Neural cell (in vitro differentiated cells): ENCODE measurements around the gene SMARCA4. TPM values are rescaled to one million over a fixed set of nuclear protein-coding genes. Genes with fewer than 3 reads are reported as not detected.
A peak's percentile ranks its signal among the peaks of the same experiment; 100 is the strongest.
"Not testable (repeated sequence)": the region's sequence is repeated elsewhere in the genome, so short reads cannot be mapped to it uniquely, and the experiment has no call there.

Source experiments
- H2AFZ ChIP-seq: fragments of 200-600, 300-800 bp; sonication (generic), shearing (Covaris generic); 2 replicates; pipeline ENCODE4 v1.6.0; 2014; ENCODE audit warnings: low read depth, mild to moderate bottlenecking, antibody characterized with exemption, low read length, moderate library complexity
- H3F3A ChIP-seq: fragments of 200-600 bp; shearing (Covaris generic); 2 replicates; pipeline ENCODE4 v1.6.1; 2016; ENCODE audit warnings: mild to moderate bottlenecking, moderate library complexity, mixed read lengths, antibody characterized with exemption, low read length; ENCODE audit not compliant: insufficient read depth, poor library complexity, severe bottlenecking
- H3K27ac ChIP-seq: fragments of 200-600, 300-800 bp; sonication (generic), shearing (Covaris generic); 2 replicates; pipeline ENCODE4 v1.5.1; 2014; ENCODE audit warnings: mild to moderate bottlenecking, low read length, moderate library complexity
- H3K27me3 ChIP-seq: fragments of 300-800, 200-600 bp; sonication (generic), shearing (Covaris generic); 2 replicates; pipeline ENCODE4 v1.6.0; 2014; ENCODE audit warnings: mild to moderate bottlenecking, low read depth, low read length, moderate library complexity; ENCODE audit not compliant: insufficient read depth
- H3K36me3 ChIP-seq: fragments of 300-800, 200-600 bp; sonication (generic), shearing (Covaris generic); 2 replicates; pipeline ENCODE4 v1.5.1; 2014; ENCODE audit warnings: mild to moderate bottlenecking, antibody characterized with exemption, low read length, moderate library complexity; ENCODE audit not compliant: insufficient read depth
- H3K4me2 ChIP-seq: fragments of 300-800, 200-600 bp; sonication (generic), shearing (Covaris generic); 2 replicates; pipeline ENCODE4 v1.6.0; 2014; ENCODE audit warnings: mild to moderate bottlenecking, low read length
- H3K4me3 ChIP-seq: fragments of 300-800, 200-600 bp; sonication (generic), shearing (Covaris generic); 2 replicates; pipeline ENCODE4 v1.5.1; 2014; ENCODE audit warnings: mild to moderate bottlenecking, low read length, moderate library complexity
- H3K79me2 ChIP-seq: fragments of 200-600 bp; shearing (Covaris generic); replicated peaks from 2 replicates; pipeline ENCODE4 v1.6.0; 2014; ENCODE audit warnings: mild to moderate bottlenecking, low read length, moderate library complexity; ENCODE audit not compliant: insufficient read depth
- H3K9ac ChIP-seq: fragments of 300-800, 200-600 bp; sonication (generic), shearing (Covaris generic); 2 replicates; pipeline ENCODE4 v1.6.1; 2016; ENCODE audit warnings: mild to moderate bottlenecking, low read length, mixed read lengths
- H3K9me2 ChIP-seq: fragments of 200-600 bp; shearing (Covaris generic); 2 replicates; pipeline ENCODE4 v1.6.1; 2016; ENCODE audit warnings: mild to moderate bottlenecking, low read length, mixed read lengths; ENCODE audit not compliant: insufficient read depth
- H3K9me3 ChIP-seq: fragments of 200-600, 300-800 bp; sonication (generic), shearing (Covaris generic); 2 replicates; pipeline ENCODE4 v1.6.1; 2016; ENCODE audit warnings: mild to moderate bottlenecking, mixed run types, low read length, moderate library complexity, mixed read lengths
- H4K20me1 ChIP-seq: fragments of 200-600 bp; shearing (Covaris generic); 2 replicates; pipeline ENCODE4 v1.6.1; 2016; ENCODE audit warnings: mild to moderate bottlenecking, mixed run types; ENCODE audit not compliant: insufficient read depth
- CTCF ChIP-seq: fragments of 450-650 bp; IDR thresholded peaks from 2 replicates; pipeline ENCODE4 v1.5.1; 2014; ENCODE audit warnings: antibody characterized with exemption, mild to moderate bottlenecking, moderate library complexity; ENCODE audit not compliant: poor library complexity, severe bottlenecking
- EP300 ChIP-seq: fragments of 450-650 bp; conservative IDR thresholded peaks from 2 replicates; pipeline ENCODE4 v1.6.1; 2014; ENCODE audit warnings: antibody characterized with exemption, mild to moderate bottlenecking, moderate library complexity; ENCODE audit not compliant: poor library complexity, severe bottlenecking
- EZH2 ChIP-seq: fragments of 200-600, 300-800 bp; shearing (Covaris generic), sonication (generic); IDR thresholded peaks from 2 replicates; pipeline ENCODE4 v1.6.1; 2014; ENCODE audit warnings: antibody characterized with exemption, low read length, borderline replicate concordance, mild to moderate bottlenecking; ENCODE audit not compliant: insufficient read depth, poor library complexity, severe bottlenecking
- MXI1 ChIP-seq: fragments of 450-650 bp; conservative IDR thresholded peaks from 2 replicates; pipeline ENCODE4 v1.6.1; 2014; ENCODE audit warnings: antibody characterized with exemption, mild to moderate bottlenecking; ENCODE audit not compliant: poor library complexity, severe bottlenecking
- POLR2AphosphoS5 ChIP-seq: IDR thresholded peaks from 2 replicates; pipeline ENCODE4 v1.6.1; 2012
- RAD21 ChIP-seq: fragments of 450-650 bp; conservative IDR thresholded peaks from 2 replicates; pipeline ENCODE4 v1.6.1; 2014; ENCODE audit warnings: antibody characterized with exemption, mild to moderate bottlenecking, moderate library complexity
- REST ChIP-seq: IDR thresholded peaks from 2 replicates; pipeline ENCODE4 v1.6.1; 2012; ENCODE audit warnings: borderline replicate concordance
- SMC3 ChIP-seq: fragments of 450-650 bp; conservative IDR thresholded peaks from 2 replicates; pipeline ENCODE4 v1.6.1; 2014; ENCODE audit warnings: antibody characterized with exemption, mild to moderate bottlenecking, moderate library complexity; ENCODE audit not compliant: poor library complexity
- TAF1 ChIP-seq: IDR thresholded peaks from 2 replicates; pipeline ENCODE4 v1.6.1; 2012; ENCODE audit warnings: low read depth
- polyA plus RNA-seq: library from polyadenylated mRNA; depleted of rRNA; stranded (reverse); fragments of >200 nt; gene quantifications from 2 replicates; pipeline ENCODE4 v1.2.3, GENCODE V29; 2014

The SMARCA4 gene
- polyA plus RNA-seq, 1 donor from 2014 or later = 97.3 TPM

GRCh38 chr19:11089254-11090013 lies 128.6 kb downstream of the SMARCA4 start, which contains the start of gene LDLR (continued):
- no peak for TF ChIP-seq CTCF

- H3F3A ChIP-seq, H3K9me3 ChIP-seq, H4K20me1 ChIP-seq, H2AFZ ChIP-seq, H3K36me3 ChIP-seq, H3K4me2 ChIP-seq, H3K27me3 ChIP-seq, H3K9me2 ChIP-seq: not testable (repeated sequence)
- Histone ChIP-seq H3K9ac (peak overlapping the region; percentile 94), H3K79me2 (peaks cover 42% of the 10 kb centered on the region), H3K4me3 (peak overlapping the region; percentile 75), H3K27ac (peak overlapping the region; percentile 96)
Observed at GRCh38 chr19:11090014-11090263, 129.1 kb downstream of the SMARCA4 start.

GRCh38 chr19:11090264-11090996 lies 129.6 kb downstream of the SMARCA4 start:
- Histone ChIP-seq H3F3A (peaks cover 7% of the 10 kb centered on the region), H4K20me1 (no peaks in the 10 kb centered on the region), H3K36me3 (no peaks in the 10 kb centered on the region), H3K9ac (peak overlapping the region; percentile 98), H3K27me3 (no peaks in the 10 kb centered on the region), H3K4me2 (peak overlapping the region; percentile 87), H2AFZ (no peak overlapping the region), H3K27ac (peak overlapping the region; percentile 97), H3K4me3 (peak overlapping the region; percentile 75), H3K9me2 (no peaks in the 10 kb centered on the region), H3K79me2 (peaks cover 46% of the 10 kb centered on the region), H3K9me3 (no peaks in the 10 kb centered on the region)
- TF ChIP-seq MXI1 (peak; percentile 61), TAF1 (peak; percentile 79), EP300 (peak; percentile 45), REST (peak; percentile 58), CTCF (no peak), RAD21 (no peak), EZH2 (no peak), SMC3 (peak; percentile 23), POLR2AphosphoS5 (peak; percentile 88)
